GM15510 (cell line): ENCODE results near the gene MRPL14.

Experiments used
- POLR2A ChIP-seq: IDR thresholded peaks from 3 replicates; pipeline ENCODE4 v1.6.1; 2011; ENCODE audit warnings: borderline replicate concordance; ENCODE audit not compliant: insufficient read length; ENCODE audit errors: extremely low read depth

MRPL14 gene

GRCh38 chr6:44064089-44064947, 62.9 kb downstream of the MRPL14 start:
- no peak for TF ChIP-seq POLR2A

GRCh38 chr6:44063561-44064059, 63.6 kb downstream of the MRPL14 start:
- TF ChIP-seq POLR2A = no peak
